ENCODE results near the gene LRRC34.

The LRRC34 gene

GRCh38 chr3:169812332-169813235 is at the start of gene LRRC34, which contains the start of gene LRRIQ4:
Gene LRRC34, minus strand, starts transcription at chr3:169812904. Its CDS starts 356 bp downstream, at chr3:169812548.
Gene LRRIQ4, plus strand, starts transcription at chr3:169812870. Its CDS starts 9,052 bp downstream, at chr3:169821922.
- DNase-seq (ENCODE audit: low read depth): peak; percentile 69

- DNase-seq (ENCODE audit: low read depth): no peak
Measured at GRCh38 chr3:169861871-169862270, 49.2 kb upstream of the LRRC34 start.

GRCh38 chr3:169857811-169858210 is 45.1 kb upstream of the LRRC34 start:
- no peak for DNase-seq (ENCODE audit: low read depth)

GRCh38 chr3:169855514-169855913 is 42.8 kb upstream of the LRRC34 start:
- DNase-seq (ENCODE audit: low read depth): no peak

- DNase-seq (ENCODE audit: low read depth): no peak
Measured at GRCh38 chr3:169850618-169851017, 37.9 kb upstream of the LRRC34 start.

GRCh38 chr3:169848741-169849140 is 36.0 kb upstream of the LRRC34 start:
- DNase-seq (ENCODE audit: low read depth): no peak

- no peak for DNase-seq (ENCODE audit: low read depth)
Measured at GRCh38 chr3:169847896-169848295, 35.2 kb upstream of the LRRC34 start.

- no peak for DNase-seq (ENCODE audit: low read depth)
Measured at GRCh38 chr3:169846458-169847193, 33.9 kb upstream of the LRRC34 start.

- no peak for DNase-seq (ENCODE audit: low read depth)
Measured at GRCh38 chr3:169842960-169843359, 30.3 kb upstream of the LRRC34 start.

GRCh38 chr3:169841171-169841570 is 28.5 kb upstream of the LRRC34 start:
- no peak for DNase-seq (ENCODE audit: low read depth)

GRCh38 chr3:169838511-169839030 is 25.9 kb upstream of the LRRC34 start:
- no peak for DNase-seq (ENCODE audit: low read depth)

- no peak for DNase-seq (ENCODE audit: low read depth)
Measured at GRCh38 chr3:169836942-169837275, 24.2 kb upstream of the LRRC34 start.

GRCh38 chr3:169836078-169836941 is 23.6 kb upstream of the LRRC34 start:
- DNase-seq (ENCODE audit: low read depth): no peak

- no peak for DNase-seq (ENCODE audit: low read depth)
Measured at GRCh38 chr3:169835533-169835932, 22.8 kb upstream of the LRRC34 start.

- DNase-seq (ENCODE audit: low read depth): no peak
Measured at GRCh38 chr3:169827712-169828111, 15.0 kb upstream of the LRRC34 start.

GRCh38 chr3:169825316-169825715 is 12.6 kb upstream of the LRRC34 start:
- DNase-seq (ENCODE audit: low read depth): no peak

- no peak for DNase-seq (ENCODE audit: low read depth)
Measured at GRCh38 chr3:169822983-169823382, 10.3 kb upstream of the LRRC34 start.

GRCh38 chr3:169822540-169822939 is 9.8 kb upstream of the LRRC34 start:
- DNase-seq (ENCODE audit: low read depth): no peak

GRCh38 chr3:169822091-169822490 is 9.4 kb upstream of the LRRC34 start:
- DNase-seq (ENCODE audit: low read depth): no peak

- no peak for DNase-seq (ENCODE audit: low read depth)
Measured at GRCh38 chr3:169818316-169818715, 5.6 kb upstream of the LRRC34 start.

- no peak for DNase-seq (ENCODE audit: low read depth)
Measured at GRCh38 chr3:169815590-169816150, 3.0 kb upstream of the LRRC34 start.
